ENCODE results near the gene MTCL3.
"Not testable (repeated sequence)": the region's sequence is repeated elsewhere in the genome, so short reads cannot be mapped to it uniquely, and the experiment has no call there.

MTCL3 gene

GRCh38 chr6:127434651-127435050 is 84.5 kb downstream of the MTCL3 start:
- Histone ChIP-seq H3K27me3 (ENCODE audit: control insufficient read depth in 4 of 4, insufficient read depth in 4 of 4, low read length in 3 of 4) (no peaks in the 10 kb centered on the region), H3K27ac (ENCODE audit: low read depth in 1 of 2, low read length in 2 of 2) (no peak overlapping the region), H3K4me3 (ENCODE audit: low read depth in 1 of 3, low read length in 3 of 3) (no peak overlapping the region), H3K36me3 (ENCODE audit: control insufficient read depth in 4 of 4, insufficient read depth in 3 of 4, low read depth in 1 of 4, low read length in 3 of 4) (no peaks in the 10 kb centered on the region), H3K9ac (ENCODE audit: low read depth in 1 of 2, low read length in 2 of 2) (no peak overlapping the region), H3K4me1 (ENCODE audit: control insufficient read depth in 4 of 4, insufficient read depth in 4 of 4, low read length in 3 of 4) (no peaks in the 10 kb centered on the region), H3K9me3 (ENCODE audit: control insufficient read depth in 4 of 4, low read length in 3 of 4) (no peaks in the 10 kb centered on the region)
- no peak for DNase-seq (ENCODE audit: low spot score)
- TF ChIP-seq RAD21 (IDR thresholded peaks at IDR 0.05): no peak
- TF ChIP-seq HNF4G (IDR thresholded peaks at IDR 0.05): no peak
- TF ChIP-seq YY1 (IDR thresholded peaks at IDR 0.05): no peak
- no peak for TF ChIP-seq RXRA (IDR thresholded peaks at IDR 0.05)
- TF ChIP-seq MAX (IDR thresholded peaks at IDR 0.05): no peak
- TF ChIP-seq ZBTB33 (IDR thresholded peaks at IDR 0.05): no peak
- no peak for TF ChIP-seq GABPA (IDR thresholded peaks at IDR 0.05 in 1 of 2, conservative IDR thresholded peaks at IDR 0.05 in 1 of 2)
- TF ChIP-seq HNF4A (conservative IDR thresholded peaks at IDR 0.05): no peak
- no peak for TF ChIP-seq TAF1 (conservative IDR thresholded peaks at IDR 0.05)
- no peak for TF ChIP-seq JUND (IDR thresholded peaks at IDR 0.05)

- H3K9ac ChIP-seq (ENCODE audit: low read depth in 1 of 2, low read length in 2 of 2); H3K27ac ChIP-seq (ENCODE audit: low read depth in 1 of 2, low read length in 2 of 2); H3K4me3 ChIP-seq (ENCODE audit: low read depth in 1 of 3, low read length in 3 of 3); H3K36me3 ChIP-seq (ENCODE audit: control insufficient read depth in 4 of 4, insufficient read depth in 3 of 4, low read depth in 1 of 4, low read length in 3 of 4); DNase-seq (ENCODE audit: low spot score); H3K27me3 ChIP-seq (ENCODE audit: control insufficient read depth in 4 of 4, insufficient read depth in 4 of 4, low read length in 3 of 4); H3K9me3 ChIP-seq (ENCODE audit: control insufficient read depth in 4 of 4, low read length in 3 of 4); H3K4me1 ChIP-seq (ENCODE audit: control insufficient read depth in 4 of 4, insufficient read depth in 4 of 4, low read length in 3 of 4): not testable (repeated sequence)
- WGBS: 84% methylated on average over 9 of the region's 9 CpGs
These were observed 90.6 kb downstream of the MTCL3 start for GRCh38 chr6:127428562-127428961.

- 68% methylated on average over 2 of the region's 2 CpGs for whole genome bisulfite sequencing
- H3K27ac ChIP-seq (ENCODE audit: low read depth in 1 of 2, low read length in 2 of 2): no peak overlapping the region
These were observed 95.2 kb downstream of the MTCL3 start for GRCh38 chr6:127423921-127424320.

More at GRCh38 chr6:127423921-127424320, 95.2 kb downstream of the MTCL3 start:
- TF ChIP-seq ZBTB33 (IDR thresholded peaks at IDR 0.05) (no peak), EGR1 (IDR thresholded peaks at IDR 0.05; ENCODE audit: low read depth in 2 of 2) (no peak), RAD21 (IDR thresholded peaks at IDR 0.05) (no peak), MAX (IDR thresholded peaks at IDR 0.05) (no peak), NR2F2 (IDR thresholded peaks at IDR 0.05) (no peak), YY1 (IDR thresholded peaks at IDR 0.05) (no peak), TAF1 (conservative IDR thresholded peaks at IDR 0.05) (no peak), HNF4A (conservative IDR thresholded peaks at IDR 0.05) (no peak), RXRA (IDR thresholded peaks at IDR 0.05) (no peak), CTCF (IDR thresholded peaks at IDR 0.05; ENCODE audit: low read depth, low read length, missing input control) (no peak), SP1 (IDR thresholded peaks at IDR 0.05) (no peak), HNF4G (IDR thresholded peaks at IDR 0.05) (no peak), ATF3 (IDR thresholded peaks at IDR 0.05) (no peak), FOXA2 (IDR thresholded peaks at IDR 0.05) (no peak), JUND (IDR thresholded peaks at IDR 0.05) (no peak), FOXA1 (IDR thresholded peaks at IDR 0.05) (no peak), GABPA (IDR thresholded peaks at IDR 0.05 in 1 of 2, conservative IDR thresholded peaks at IDR 0.05 in 1 of 2) (no peak), REST (IDR thresholded peaks at IDR 0.05) (no peak)
- no peaks in the 10 kb centered on the region for H3K9me3 ChIP-seq (ENCODE audit: control insufficient read depth in 4 of 4, low read length in 3 of 4)
- no peaks in the 10 kb centered on the region for H3K4me1 ChIP-seq (ENCODE audit: control insufficient read depth in 4 of 4, insufficient read depth in 4 of 4, low read length in 3 of 4)
- H3K36me3 ChIP-seq (ENCODE audit: control insufficient read depth in 4 of 4, insufficient read depth in 3 of 4, low read depth in 1 of 4, low read length in 3 of 4): no peaks in the 10 kb centered on the region
- no peak for DNase-seq (ENCODE audit: low spot score)
- no peaks in the 10 kb centered on the region for H3K27me3 ChIP-seq (ENCODE audit: control insufficient read depth in 4 of 4, insufficient read depth in 4 of 4, low read length in 3 of 4)
- no peak overlapping the region for H3K9ac ChIP-seq (ENCODE audit: low read depth in 1 of 2, low read length in 2 of 2)
- no peak overlapping the region for H3K4me3 ChIP-seq (ENCODE audit: low read depth in 1 of 3, low read length in 3 of 3)
